Endothelial cell of umbilical vein (primary cell): ENCODE results near the gene FOXP1. TPM values are rescaled to one million over a fixed set of nuclear protein-coding genes. Genes with fewer than 3 reads are reported as not detected.

Source experiments
- BruUV-seq: library from RNA; stranded (reverse); fragments of 400-500 nt; replicated peaks from 2 replicates; lab custom pipeline; 2021; lab: Mats Ljungman, UMichigan
- CTCF ChIA-PET: fragments of 300-600, 350-600 bp; sonication (Branson Sonifier 250); formaldehyde crosslinking; loops from one replicate; lab custom pipeline; 2021; ENCODE audit warnings: antibody characterized with exemption, inconsistent platforms; lab: Charles Lee
- POLR2A ChIA-PET: fragments of 300-600, 350-600 bp; sonication (Branson Sonifier 250); formaldehyde crosslinking; loops from one replicate; lab custom pipeline; 2021; ENCODE audit warnings: antibody characterized with exemption, inconsistent platforms; lab: Charles Lee
- DNase-seq: peaks from one replicate; pipeline ENCODE4 v3.0.0-alpha.2; 2011; ENCODE audit warnings: low read depth, low spot score
- FAIRE-seq: peaks from 2 replicates; lab custom pipeline; 2011; peaks lifted over from hg19 to GRCh38; lab: Jason Lieb, UNC
- H2AFZ ChIP-seq: 2 replicates; pipeline ENCODE4 v1.6.0; 2012; ENCODE audit warnings: low read depth, low read length, control low read depth, inconsistent platforms
- H3K27ac ChIP-seq: 2 replicates; pipeline ENCODE4 v1.5.1; 2011; ENCODE audit warnings: low read depth, mild to moderate bottlenecking, control low read depth, low read length, moderate library complexity; ENCODE audit not compliant: insufficient read depth
- H3K27me3 ChIP-seq, 2 experiments: 2 replicates each; pipeline versions ENCODE4 v1.6.0 to v1.6.1; 2011; ENCODE audit warnings: low read length in 2 of 2, mixed read lengths in 1 of 2; ENCODE audit not compliant: control insufficient read depth in 2 of 2, insufficient read depth in 2 of 2
- H3K36me3 ChIP-seq, 2 experiments: 2 replicates in 1 of 2; 3 replicates in 1 of 2; pipeline ENCODE4 v1.5.1; 2011; ENCODE audit warnings: low read length in 2 of 2, mild to moderate bottlenecking in 1 of 2, moderate library complexity in 1 of 2; ENCODE audit not compliant: control insufficient read depth in 2 of 2, insufficient read depth in 2 of 2; ENCODE audit errors: extremely low read depth in 1 of 2
- H3K4me1 ChIP-seq: 3 replicates; pipeline ENCODE4 v1.5.1; 2011; ENCODE audit warnings: mild to moderate bottlenecking, low read length; ENCODE audit not compliant: control insufficient read depth, insufficient read depth; ENCODE audit errors: extremely low read depth
- H3K4me2 ChIP-seq: 2 replicates; pipeline ENCODE4 v1.6.1; 2011; ENCODE audit warnings: low read length, control low read depth, mixed read lengths; ENCODE audit not compliant: insufficient read depth
- H3K4me3 ChIP-seq, 3 experiments: fragments of 200-600 bp in 1 of 3; sonication (generic), shearing (Covaris generic) in 1 of 3; replicated peaks in 1 of 3; 2 replicates each; pipeline ENCODE4 v1.5.1; 2011 to 2016; ENCODE audit warnings: control low read depth in 3 of 3, low read length in 3 of 3, mild to moderate bottlenecking in 2 of 3, inconsistent platforms in 1 of 3, low read depth in 1 of 3, moderate library complexity in 1 of 3; ENCODE audit not compliant: insufficient read depth in 1 of 3
- H3K79me2 ChIP-seq: 2 replicates; pipeline ENCODE4 v1.6.0; 2012; ENCODE audit warnings: low read length, inconsistent platforms; ENCODE audit not compliant: control insufficient read depth, insufficient read depth
- H3K9ac ChIP-seq: replicated peaks from 2 replicates; pipeline ENCODE3; 2011; ENCODE audit warnings: low read length, control low read depth; ENCODE audit not compliant: insufficient read depth; ENCODE audit errors: extremely low read depth
- H3K9me1 ChIP-seq: replicated peaks from 3 replicates; pipeline ENCODE4 v1.6.0; 2011; ENCODE audit warnings: mild to moderate bottlenecking, low read length; ENCODE audit not compliant: control insufficient read depth, insufficient read depth; ENCODE audit errors: extremely low read depth
- H3K9me3 ChIP-seq: replicated peaks from 2 replicates; pipeline ENCODE4 v1.5.1; 2012; ENCODE audit warnings: low read length, inconsistent platforms; ENCODE audit not compliant: control insufficient read depth, insufficient read depth
- H4K20me1 ChIP-seq: replicated peaks from 2 replicates; pipeline ENCODE3; 2011; ENCODE audit warnings: mild to moderate bottlenecking, low read length; ENCODE audit not compliant: control insufficient read depth, insufficient read depth; ENCODE audit errors: extremely low read depth
- EZH2 ChIP-seq: IDR thresholded peaks from 2 replicates; pipeline ENCODE4 v1.6.1; 2012; ENCODE audit warnings: borderline replicate concordance, low read depth, mild to moderate bottlenecking, moderate library complexity, low read length, inconsistent platforms; ENCODE audit not compliant: severe bottlenecking
- GATA2 ChIP-seq: IDR thresholded peaks from 2 replicates; pipeline ENCODE4 v1.7.0; 2011; ENCODE audit warnings: low read depth, mild to moderate bottlenecking, moderate library complexity, mixed read lengths, low read length; ENCODE audit not compliant: insufficient read length, insufficient read depth
- MYC ChIP-seq: IDR thresholded peaks from one replicate; pipeline ENCODE4 v1.6.1; 2011; ENCODE audit warnings: mild to moderate bottlenecking, low read depth, low read length
- POLR2A ChIP-seq: IDR thresholded peaks from 2 replicates; pipeline ENCODE4 v1.6.1; 2012; ENCODE audit warnings: low read depth, mild to moderate bottlenecking, control low read depth, low read length
- POLR2AphosphoS5 ChIP-seq: IDR thresholded peaks from 2 replicates; pipeline ENCODE4 v1.6.1; 2012; ENCODE audit warnings: low read depth, mild to moderate bottlenecking, control low read depth, low read length, moderate library complexity; ENCODE audit not compliant: insufficient read depth
- dilution Hi-C: fragments of 300-500 bp; cut with MboI; formaldehyde crosslinking; loops from one replicate; pipeline ENCODE4 v1.15.0; 2019; ENCODE audit warnings: low sequenced_read_pairs; ENCODE audit not compliant: extremely low pct_ligation_motif_present
- intact Hi-C: fragments of 100-400 bp; cut with micrococcal nuclease; formaldehyde crosslinking; loops from one replicate; pipeline ENCODE4 v1.10.0; 2022
- polyA plus RNA-seq, 4 experiments: library from polyadenylated mRNA; depleted of rRNA in 3 of 4; stranded (reverse) in 3 of 4; unstranded in 1 of 4; fragments of >200 nt; gene quantifications; 2 replicates each; pipeline versions ENCODE4 v1.2.1 to v1.2.3, GENCODE V29; 2011 to 2012; ENCODE audit warnings: missing spikeins in 1 of 4
- total RNA-seq: library from RNA; stranded (reverse); gene quantifications from 2 replicates; pipeline ENCODE4 v1.2.3, GENCODE V29; 2021
- TF ChIP-seq, protein P1 (sequence below): IDR thresholded peaks from 2 replicates; pipeline ENCODE4 v1.6.1; 2011; ENCODE audit not compliant: insufficient read depth, insufficient read length
- TF ChIP-seq, protein P2 (sequence below), 2 donors: IDR thresholded peaks; 1 replicate in 1 of 2; 2 replicates in 1 of 2; pipeline ENCODE4 v1.5.1; 2011; ENCODE audit warnings: low read length in 2 of 2, mild to moderate bottlenecking in 2 of 2, moderate library complexity in 2 of 2, control low read depth in 1 of 2, inconsistent platforms in 1 of 2, low read depth in 1 of 2; ENCODE audit not compliant: insufficient read depth in 1 of 2; ENCODE audit errors: extremely low read depth in 1 of 2

Gene FOXP1
- total and polyA plus RNA-seq, 2 donors (not counting 3 experiments of a cell fraction or from before 2014, with no cell fraction given), result 41.0 to 107 TPM

DNA sequence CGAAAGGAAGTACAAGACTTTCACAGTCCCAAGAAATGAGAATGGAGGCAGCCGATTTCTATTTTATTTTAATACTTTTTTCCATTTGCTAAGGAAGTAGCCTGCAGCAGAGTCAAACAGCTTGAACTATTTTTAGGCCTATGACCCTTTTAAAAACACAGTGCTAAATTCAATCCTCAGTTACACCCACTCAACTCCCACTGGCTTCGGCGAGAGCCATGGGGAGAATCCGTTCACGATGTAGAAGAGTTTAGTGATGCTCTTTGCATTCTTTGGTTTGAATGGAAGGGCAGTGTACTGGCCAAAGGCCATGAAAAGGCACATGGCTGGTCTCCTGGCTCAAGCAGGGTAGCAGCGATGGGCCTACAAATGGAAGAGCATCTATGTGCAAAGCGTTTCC, 343.5 kb downstream of the FOXP1 start:
- Histone ChIP-seq H3K4me2 (no peak overlapping the region), H3K9ac (no peak overlapping the region), H3K9me3 (no peaks in the 10 kb centered on the region), H3K4me1 (peaks cover 7% of the 10 kb centered on the region), H3K4me3 (no peak overlapping the region), H4K20me1 (no peaks in the 10 kb centered on the region), H2AFZ (no peak overlapping the region), H3K36me3 (no peaks in the 10 kb centered on the region), H3K27ac (no peak overlapping the region), H3K79me2 (no peaks in the 10 kb centered on the region), H3K27me3 (no peaks in the 10 kb centered on the region), H3K9me1 (no peaks in the 10 kb centered on the region)
- BruUV-seq, result no TSS peak
- TF ChIP-seq, protein P1, sequence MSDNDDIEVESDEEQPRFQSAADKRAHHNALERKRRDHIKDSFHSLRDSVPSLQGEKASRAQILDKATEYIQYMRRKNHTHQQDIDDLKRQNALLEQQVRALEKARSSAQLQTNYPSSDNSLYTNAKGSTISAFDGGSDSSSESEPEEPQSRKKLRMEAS, result no peak
- TF ChIP-seq, protein P2, sequence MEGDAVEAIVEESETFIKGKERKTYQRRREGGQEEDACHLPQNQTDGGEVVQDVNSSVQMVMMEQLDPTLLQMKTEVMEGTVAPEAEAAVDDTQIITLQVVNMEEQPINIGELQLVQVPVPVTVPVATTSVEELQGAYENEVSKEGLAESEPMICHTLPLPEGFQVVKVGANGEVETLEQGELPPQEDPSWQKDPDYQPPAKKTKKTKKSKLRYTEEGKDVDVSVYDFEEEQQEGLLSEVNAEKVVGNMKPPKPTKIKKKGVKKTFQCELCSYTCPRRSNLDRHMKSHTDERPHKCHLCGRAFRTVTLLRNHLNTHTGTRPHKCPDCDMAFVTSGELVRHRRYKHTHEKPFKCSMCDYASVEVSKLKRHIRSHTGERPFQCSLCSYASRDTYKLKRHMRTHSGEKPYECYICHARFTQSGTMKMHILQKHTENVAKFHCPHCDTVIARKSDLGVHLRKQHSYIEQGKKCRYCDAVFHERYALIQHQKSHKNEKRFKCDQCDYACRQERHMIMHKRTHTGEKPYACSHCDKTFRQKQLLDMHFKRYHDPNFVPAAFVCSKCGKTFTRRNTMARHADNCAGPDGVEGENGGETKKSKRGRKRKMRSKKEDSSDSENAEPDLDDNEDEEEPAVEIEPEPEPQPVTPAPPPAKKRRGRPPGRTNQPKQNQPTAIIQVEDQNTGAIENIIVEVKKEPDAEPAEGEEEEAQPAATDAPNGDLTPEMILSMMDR (IDR thresholded peaks at IDR 0.05; ENCODE audit: extremely low read depth in 1 of 2, insufficient read depth in 1 of 2, low read depth in 1 of 2, low read length in 2 of 2), result no peak
- TF ChIP-seq POLR2AphosphoS5, result no peak
- CTCF ChIA-PET, result no interaction called here
- no peak for DNase-seq
- dilution Hi-C loops (no loop called here), intact Hi-C loops (no loop called here)
- no peak for FAIRE-seq
- POLR2A ChIA-PET, result no interaction called here

DNA sequence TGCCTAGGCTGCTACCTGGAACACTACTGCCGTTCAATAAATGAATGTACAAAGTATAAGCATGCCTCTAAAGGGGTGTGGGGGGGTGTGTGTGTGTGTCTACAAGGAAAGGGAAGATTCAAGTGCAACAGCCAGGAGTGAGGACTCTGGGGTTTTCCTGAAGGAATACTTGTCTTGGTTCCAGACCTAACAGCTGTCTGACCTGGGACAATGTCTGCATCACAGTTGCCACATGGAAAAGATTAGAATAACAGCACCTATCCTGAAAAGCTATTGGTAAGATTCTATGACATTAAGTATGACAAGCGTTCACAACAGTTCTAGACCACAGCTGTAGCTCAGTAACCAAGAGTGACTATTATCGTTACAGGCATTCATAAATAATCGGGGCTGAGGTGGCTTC, 345.2 kb downstream of the FOXP1 start:
- intact Hi-C loops, result no loop called here
- no TSS peak for BruUV-seq
- no peak for FAIRE-seq
- H3K9me3 ChIP-seq, result no peaks in the 10 kb centered on the region
- no peaks in the 10 kb centered on the region for H3K36me3 ChIP-seq
- ChIA-PET CTCF (interaction anchor here (1.0 to 1.3 kb wide), 3 partner anchors 11 to 13 kb away, joined by 3 read pairs; no protein-coding TSS in a partner anchor), POLR2A (no interaction called here)
- no peak overlapping the region for H3K9ac ChIP-seq
- no peaks in the 10 kb centered on the region for H4K20me1 ChIP-seq
- TF ChIP-seq GATA2, result no peak
- no peak for TF ChIP-seq POLR2A
- no peak for TF ChIP-seq MYC
- TF ChIP-seq POLR2AphosphoS5, result no peak
- TF ChIP-seq, protein P1, result no peak
- TF ChIP-seq EZH2, result no peak
- H3K27ac ChIP-seq, result no peak overlapping the region
- no peaks in the 10 kb centered on the region for H3K79me2 ChIP-seq
- H2AFZ ChIP-seq, result no peak overlapping the region
- no peaks in the 10 kb centered on the region for H3K27me3 ChIP-seq
- dilution Hi-C loops, result no loop called here
- no peaks in the 10 kb centered on the region for H3K9me1 ChIP-seq
- H3K4me3 ChIP-seq, result no peak overlapping the region
- H3K4me2 ChIP-seq, result no peak overlapping the region
- H3K4me1 ChIP-seq, result no peaks in the 10 kb centered on the region
- DNase-seq, result no peak
